Nephron (organoid): Measurements from ENCODE around the gene CHRM2.

ENCODE experiments used
- H3K27ac Mint-ChIP-seq, 3 experiments: 2 replicates each; pipeline ENCODE4 v1.8.0; 2020; ENCODE audit warnings: mixed read lengths in 3 of 3, mild to moderate bottlenecking in 2 of 3, moderate library complexity in 1 of 3
- H3K27me3 Mint-ChIP-seq: 2 replicates; pipeline ENCODE4 v1.8.0; 2021; ENCODE audit warnings: low read depth, mild to moderate bottlenecking, moderate library complexity, mixed read lengths
- H3K36me3 Mint-ChIP-seq: 2 replicates; pipeline ENCODE4 v1.8.0; 2020; ENCODE audit warnings: low read depth, mixed read lengths
- H3K4me1 Mint-ChIP-seq: 2 replicates; pipeline ENCODE4 v1.8.0; 2020; ENCODE audit warnings: mixed read lengths
- H3K4me3 Mint-ChIP-seq, 3 experiments: 2 replicates each; pipeline ENCODE4 v1.8.0; 2020; ENCODE audit warnings: mild to moderate bottlenecking in 3 of 3, mixed read lengths in 3 of 3, moderate library complexity in 2 of 3
- H3K9me3 Mint-ChIP-seq: 2 replicates; pipeline ENCODE4 v1.8.0; 2020; ENCODE audit warnings: mixed read lengths
- CTCF ChIP-seq, 3 experiments: fragments of 200-600 bp; sonication (generic); IDR thresholded peaks; one replicate each; pipeline ENCODE4 v1.5.0; 2021; ENCODE audit warnings: antibody characterized with exemption in 3 of 3; ENCODE audit not compliant: unreplicated experiment in 3 of 3

The CHRM2 gene

GRCh38 chr7:136884492-136884891 is 16.0 kb downstream of the CHRM2 start:
- no peak for TF ChIP-seq CTCF (IDR thresholded peaks at IDR 0.05; ENCODE audit: unreplicated experiment in 3 of 3)
- Mint-ChIP-seq H3K36me3 (no peaks in the 10 kb centered on the region), H3K4me1 (no peaks in the 10 kb centered on the region), H3K4me3 (no peak overlapping the region), H3K27ac (no peak overlapping the region), H3K27me3 (no peaks in the 10 kb centered on the region), H3K9me3 (no peaks in the 10 kb centered on the region)

- H3K9me3 Mint-ChIP-seq: no peaks in the 10 kb centered on the region
- H3K27ac Mint-ChIP-seq: no peak overlapping the region
- no peaks in the 10 kb centered on the region for H3K27me3 Mint-ChIP-seq
- no peak overlapping the region for H3K4me3 Mint-ChIP-seq
- H3K4me1 Mint-ChIP-seq: no peaks in the 10 kb centered on the region
- H3K36me3 Mint-ChIP-seq: no peaks in the 10 kb centered on the region
- no peak for TF ChIP-seq CTCF (IDR thresholded peaks at IDR 0.05; ENCODE audit: unreplicated experiment in 3 of 3)
These were observed 18.9 kb downstream of the CHRM2 start for GRCh38 chr7:136887317-136887716.

GRCh38 chr7:136890399-136890798 is 21.9 kb downstream of the CHRM2 start:
- TF ChIP-seq CTCF (IDR thresholded peaks at IDR 0.05; ENCODE audit: unreplicated experiment in 3 of 3): no peak
- Mint-ChIP-seq H3K27ac (no peak overlapping the region), H3K4me3 (no peak overlapping the region), H3K36me3 (no peaks in the 10 kb centered on the region), H3K4me1 (no peaks in the 10 kb centered on the region), H3K9me3 (no peaks in the 10 kb centered on the region), H3K27me3 (no peaks in the 10 kb centered on the region)

- no peaks in the 10 kb centered on the region for H3K36me3 Mint-ChIP-seq
- H3K4me1 Mint-ChIP-seq: no peaks in the 10 kb centered on the region
- no peak overlapping the region for H3K27ac Mint-ChIP-seq
- H3K27me3 Mint-ChIP-seq: no peaks in the 10 kb centered on the region
- TF ChIP-seq CTCF (IDR thresholded peaks at IDR 0.05; ENCODE audit: unreplicated experiment in 3 of 3): no peak
- no peak overlapping the region for H3K4me3 Mint-ChIP-seq
- no peaks in the 10 kb centered on the region for H3K9me3 Mint-ChIP-seq
These were observed 23.4 kb downstream of the CHRM2 start for GRCh38 chr7:136891850-136892249.

GRCh38 chr7:136894789-136895188 is 26.3 kb downstream of the CHRM2 start:
- H3K4me3 Mint-ChIP-seq: no peak overlapping the region
- no peaks in the 10 kb centered on the region for H3K36me3 Mint-ChIP-seq
- no peak overlapping the region for H3K27ac Mint-ChIP-seq
- no peaks in the 10 kb centered on the region for H3K9me3 Mint-ChIP-seq
- H3K27me3 Mint-ChIP-seq: no peaks in the 10 kb centered on the region
- no peak for TF ChIP-seq CTCF (IDR thresholded peaks at IDR 0.05; ENCODE audit: unreplicated experiment in 3 of 3)
- no peaks in the 10 kb centered on the region for H3K4me1 Mint-ChIP-seq

- no peaks in the 10 kb centered on the region for H3K36me3 Mint-ChIP-seq
- H3K27ac Mint-ChIP-seq: no peak overlapping the region
- H3K4me1 Mint-ChIP-seq: no peaks in the 10 kb centered on the region
- TF ChIP-seq CTCF (IDR thresholded peaks at IDR 0.05; ENCODE audit: unreplicated experiment in 3 of 3): no peak
- H3K4me3 Mint-ChIP-seq: no peak overlapping the region
- no peaks in the 10 kb centered on the region for H3K9me3 Mint-ChIP-seq
- no peaks in the 10 kb centered on the region for H3K27me3 Mint-ChIP-seq
These were observed 29.2 kb downstream of the CHRM2 start for GRCh38 chr7:136897676-136898075.
